ENCODE results near the gene MTCH1.

Gene MTCH1

GRCh38 chr6:36968266-36968977, 17.6 kb downstream of the MTCH1 start:
- DNase-seq (ENCODE audit: low spot score) (no peak), ATAC-seq (ENCODE audit: low read depth) (peak; percentile 39; the same call in 2 of the 3 replicates)
- Histone ChIP-seq H3K27ac (ENCODE audit: poor library complexity, severe bottlenecking) (peak overlapping the region; percentile 20), H3K27me3 (ENCODE audit: insufficient read depth, poor library complexity, severe bottlenecking) (no peaks in the 10 kb centered on the region), H3K4me1 (ENCODE audit: insufficient read depth, poor library complexity, severe bottlenecking) (peaks cover 17% of the 10 kb centered on the region), H3K4me3 (ENCODE audit: severe bottlenecking) (no peak overlapping the region), H3K9me3 (ENCODE audit: severe bottlenecking) (no peaks in the 10 kb centered on the region), H3K36me3 (ENCODE audit: low read depth) (peaks cover 60% of the 10 kb centered on the region)
- TF ChIP-seq, protein P1, sequence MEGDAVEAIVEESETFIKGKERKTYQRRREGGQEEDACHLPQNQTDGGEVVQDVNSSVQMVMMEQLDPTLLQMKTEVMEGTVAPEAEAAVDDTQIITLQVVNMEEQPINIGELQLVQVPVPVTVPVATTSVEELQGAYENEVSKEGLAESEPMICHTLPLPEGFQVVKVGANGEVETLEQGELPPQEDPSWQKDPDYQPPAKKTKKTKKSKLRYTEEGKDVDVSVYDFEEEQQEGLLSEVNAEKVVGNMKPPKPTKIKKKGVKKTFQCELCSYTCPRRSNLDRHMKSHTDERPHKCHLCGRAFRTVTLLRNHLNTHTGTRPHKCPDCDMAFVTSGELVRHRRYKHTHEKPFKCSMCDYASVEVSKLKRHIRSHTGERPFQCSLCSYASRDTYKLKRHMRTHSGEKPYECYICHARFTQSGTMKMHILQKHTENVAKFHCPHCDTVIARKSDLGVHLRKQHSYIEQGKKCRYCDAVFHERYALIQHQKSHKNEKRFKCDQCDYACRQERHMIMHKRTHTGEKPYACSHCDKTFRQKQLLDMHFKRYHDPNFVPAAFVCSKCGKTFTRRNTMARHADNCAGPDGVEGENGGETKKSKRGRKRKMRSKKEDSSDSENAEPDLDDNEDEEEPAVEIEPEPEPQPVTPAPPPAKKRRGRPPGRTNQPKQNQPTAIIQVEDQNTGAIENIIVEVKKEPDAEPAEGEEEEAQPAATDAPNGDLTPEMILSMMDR (IDR thresholded peaks at IDR 0.05; ENCODE audit: poor library complexity, severe bottlenecking): no peak

DNA sequence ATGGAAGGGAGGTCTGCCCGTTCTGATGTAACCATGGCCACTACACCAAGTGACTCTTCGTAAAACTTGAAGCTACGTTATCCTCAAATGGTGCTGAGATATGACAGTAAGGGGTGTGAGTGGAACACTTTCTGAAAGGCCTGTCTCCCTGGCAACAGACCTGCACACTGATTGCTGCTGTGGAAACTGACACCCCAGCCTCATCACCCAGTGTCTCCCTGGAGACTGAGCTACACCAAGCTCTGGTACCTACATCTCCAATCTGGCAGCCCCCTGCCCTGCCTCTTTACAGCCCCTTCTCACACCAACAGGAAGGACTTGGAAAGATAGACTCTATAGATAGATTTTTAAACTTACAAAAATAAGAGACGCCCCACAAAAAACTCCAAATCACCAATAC, 18.2 kb downstream of the MTCH1 start:
- H3K4me3 ChIP-seq (ENCODE audit: severe bottlenecking): no peak overlapping the region
- ATAC-seq (ENCODE audit: low read depth): no peak
- no peak for DNase-seq (ENCODE audit: low spot score)
- H3K27ac ChIP-seq (ENCODE audit: poor library complexity, severe bottlenecking): no peak overlapping the region
- H3K4me1 ChIP-seq (ENCODE audit: insufficient read depth, poor library complexity, severe bottlenecking): peaks cover 17% of the 10 kb centered on the region
- TF ChIP-seq, protein P1 (IDR thresholded peaks at IDR 0.05; ENCODE audit: poor library complexity, severe bottlenecking): no peak
- no peaks in the 10 kb centered on the region for H3K9me3 ChIP-seq (ENCODE audit: severe bottlenecking)
- H3K27me3 ChIP-seq (ENCODE audit: insufficient read depth, poor library complexity, severe bottlenecking): no peaks in the 10 kb centered on the region
- H3K36me3 ChIP-seq (ENCODE audit: low read depth): peaks cover 53% of the 10 kb centered on the region

DNA sequence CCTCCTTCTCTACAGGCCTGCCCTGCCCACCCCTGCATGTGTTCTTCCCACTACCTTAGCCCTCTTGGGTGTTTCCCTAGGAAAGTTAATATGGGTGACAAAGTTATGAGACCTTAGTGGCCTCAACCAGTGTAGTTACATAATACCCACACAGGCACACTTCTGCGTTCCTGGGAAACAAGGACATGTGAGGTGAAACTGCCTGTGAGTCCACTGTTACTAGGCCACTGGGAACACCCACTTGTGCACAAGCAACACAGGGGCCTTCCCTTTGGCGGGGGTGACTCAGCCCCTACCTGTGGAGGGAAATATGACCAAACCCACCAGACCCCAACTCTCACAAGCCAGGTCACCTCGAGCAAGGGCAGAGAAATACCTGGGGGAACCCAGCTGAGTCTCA, 18.7 kb downstream of the MTCH1 start:
- H3K36me3 ChIP-seq (ENCODE audit: low read depth): peaks cover 49% of the 10 kb centered on the region
- H3K27ac ChIP-seq (ENCODE audit: poor library complexity, severe bottlenecking): no peak overlapping the region
- TF ChIP-seq, protein P1 (IDR thresholded peaks at IDR 0.05; ENCODE audit: poor library complexity, severe bottlenecking): no peak
- no peaks in the 10 kb centered on the region for H3K9me3 ChIP-seq (ENCODE audit: severe bottlenecking)
- H3K27me3 ChIP-seq (ENCODE audit: insufficient read depth, poor library complexity, severe bottlenecking): no peaks in the 10 kb centered on the region
- peaks cover 17% of the 10 kb centered on the region for H3K4me1 ChIP-seq (ENCODE audit: insufficient read depth, poor library complexity, severe bottlenecking)
- no peak overlapping the region for H3K4me3 ChIP-seq (ENCODE audit: severe bottlenecking)
- ATAC-seq (ENCODE audit: low read depth) (no peak), DNase-seq (ENCODE audit: low spot score) (no peak)

GRCh38 chr6:36964908-36965307, 21.1 kb downstream of the MTCH1 start:
- ATAC-seq (ENCODE audit: low read depth) (no peak), DNase-seq (ENCODE audit: low spot score) (no peak)
- TF ChIP-seq, protein P1 (IDR thresholded peaks at IDR 0.05; ENCODE audit: poor library complexity, severe bottlenecking): no peak
- Histone ChIP-seq H3K4me1 (ENCODE audit: insufficient read depth, poor library complexity, severe bottlenecking) (peaks cover 21% of the 10 kb centered on the region), H3K36me3 (ENCODE audit: low read depth) (peaks cover 26% of the 10 kb centered on the region), H3K9me3 (ENCODE audit: severe bottlenecking) (no peaks in the 10 kb centered on the region), H3K4me3 (ENCODE audit: severe bottlenecking) (no peak overlapping the region), H3K27me3 (ENCODE audit: insufficient read depth, poor library complexity, severe bottlenecking) (no peaks in the 10 kb centered on the region), H3K27ac (ENCODE audit: poor library complexity, severe bottlenecking) (no peak overlapping the region)

- H3K4me1 ChIP-seq (ENCODE audit: insufficient read depth, poor library complexity, severe bottlenecking): peaks cover 17% of the 10 kb centered on the region
- H3K27ac ChIP-seq (ENCODE audit: poor library complexity, severe bottlenecking): no peak overlapping the region
- no peaks in the 10 kb centered on the region for H3K27me3 ChIP-seq (ENCODE audit: insufficient read depth, poor library complexity, severe bottlenecking)
- peaks cover 21% of the 10 kb centered on the region for H3K36me3 ChIP-seq (ENCODE audit: low read depth)
- ATAC-seq (ENCODE audit: low read depth) (no peak), DNase-seq (ENCODE audit: low spot score) (no peak)
- TF ChIP-seq, protein P1 (IDR thresholded peaks at IDR 0.05; ENCODE audit: poor library complexity, severe bottlenecking): no peak
- no peak overlapping the region for H3K4me3 ChIP-seq (ENCODE audit: severe bottlenecking)
- H3K9me3 ChIP-seq (ENCODE audit: severe bottlenecking): no peaks in the 10 kb centered on the region
These were observed 21.6 kb downstream of the MTCH1 start for GRCh38 chr6:36964349-36964748.

All from RWPE2 (cell line).